ENCODE results near the gene NAALADL2.

NAALADL2 gene

GRCh38 chr3:175226444-175226843, 367.3 kb downstream of the NAALADL2 start:
- no peak for DNase-seq (ENCODE audit: low read depth, low spot score)
- H3K4me3 ChIP-seq (ENCODE audit: low read length) = no peak overlapping the region

- no peak for DNase-seq (ENCODE audit: low read depth, low spot score)
- H3K4me3 ChIP-seq (ENCODE audit: low read length) = no peak overlapping the region
Measured at GRCh38 chr3:175227126-175227525, 368.0 kb downstream of the NAALADL2 start.

- DNase-seq (ENCODE audit: low read depth, low spot score) = no peak
- H3K4me3 ChIP-seq (ENCODE audit: low read length) = no peak overlapping the region
Measured at GRCh38 chr3:175233957-175234940, 375.1 kb downstream of the NAALADL2 start.

DNA sequence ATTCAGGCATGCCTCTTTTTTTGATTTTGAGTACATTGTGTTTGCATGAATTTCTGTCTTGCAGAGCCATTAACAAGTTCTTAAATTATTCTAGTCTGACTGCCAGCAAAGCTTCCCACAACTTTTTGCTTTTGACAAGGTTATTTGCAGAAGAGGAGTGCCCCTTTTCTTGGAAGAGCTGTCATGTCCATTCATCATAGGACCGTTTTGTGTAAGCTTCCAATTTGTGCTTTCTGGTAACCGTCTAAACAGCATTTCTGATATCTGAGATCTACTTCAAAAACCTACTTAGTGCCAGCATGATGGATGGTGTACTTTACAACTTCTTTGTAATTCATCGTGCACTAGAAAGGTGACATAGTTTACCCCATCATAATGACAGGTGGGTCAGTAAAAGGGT, 379.7 kb downstream of the NAALADL2 start:
- DNase-seq (ENCODE audit: low read depth, low spot score) = no peak
- no peak overlapping the region for H3K4me3 ChIP-seq (ENCODE audit: low read length)

DNA sequence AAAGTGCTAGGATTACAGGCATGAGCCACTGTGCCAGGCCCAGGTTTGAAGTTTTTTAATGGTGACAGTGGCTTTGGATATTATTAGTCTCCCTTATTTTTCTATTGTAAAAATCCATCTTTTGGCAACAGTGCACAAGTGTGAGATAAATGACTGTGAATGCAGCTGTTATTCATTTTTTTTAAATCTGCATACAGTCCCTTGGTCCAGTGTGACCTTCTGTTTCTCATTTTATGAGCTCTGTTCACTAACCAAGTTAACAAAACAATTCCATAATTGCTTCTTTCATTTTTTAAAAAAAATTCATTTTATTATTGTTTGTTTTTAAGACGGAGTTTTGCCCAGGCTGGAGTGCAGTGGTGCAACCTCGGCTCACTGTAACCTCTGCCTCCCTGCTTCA, 381.8 kb downstream of the NAALADL2 start:
- no peak for DNase-seq (ENCODE audit: low read depth, low spot score)
- no peak overlapping the region for H3K4me3 ChIP-seq (ENCODE audit: low read length)

- no peak for DNase-seq (ENCODE audit: low read depth, low spot score)
- H3K4me3 ChIP-seq (ENCODE audit: low read length) = no peak overlapping the region
Measured at GRCh38 chr3:175242243-175242642, 383.1 kb downstream of the NAALADL2 start.

DNA sequence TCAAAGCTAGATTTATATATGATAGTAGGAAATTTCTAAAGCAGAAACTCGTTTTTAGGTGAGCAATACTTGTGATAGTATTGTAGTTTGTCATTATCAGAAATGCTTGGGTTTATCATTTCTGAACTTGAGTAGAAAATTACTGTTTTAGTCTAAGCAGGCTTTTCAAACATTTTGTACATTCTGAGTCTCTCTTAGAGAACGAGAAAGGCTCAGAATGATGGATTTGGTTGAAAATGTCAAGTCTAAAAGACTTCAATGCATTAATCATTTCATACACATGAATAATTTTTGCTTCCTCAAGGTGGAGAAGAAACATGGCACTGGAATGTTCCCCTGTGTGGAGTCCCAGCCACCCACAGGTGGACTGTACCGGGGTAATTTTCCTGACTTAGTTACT, 387.1 kb downstream of the NAALADL2 start:
- DNase-seq (ENCODE audit: low read depth, low spot score) = no peak
- H3K4me3 ChIP-seq (ENCODE audit: low read length) = no peak overlapping the region

- DNase-seq (ENCODE audit: low read depth, low spot score) = no peak
- H3K4me3 ChIP-seq (ENCODE audit: low read length) = no peak overlapping the region
Measured at GRCh38 chr3:175246766-175247165, 387.6 kb downstream of the NAALADL2 start.

DNA sequence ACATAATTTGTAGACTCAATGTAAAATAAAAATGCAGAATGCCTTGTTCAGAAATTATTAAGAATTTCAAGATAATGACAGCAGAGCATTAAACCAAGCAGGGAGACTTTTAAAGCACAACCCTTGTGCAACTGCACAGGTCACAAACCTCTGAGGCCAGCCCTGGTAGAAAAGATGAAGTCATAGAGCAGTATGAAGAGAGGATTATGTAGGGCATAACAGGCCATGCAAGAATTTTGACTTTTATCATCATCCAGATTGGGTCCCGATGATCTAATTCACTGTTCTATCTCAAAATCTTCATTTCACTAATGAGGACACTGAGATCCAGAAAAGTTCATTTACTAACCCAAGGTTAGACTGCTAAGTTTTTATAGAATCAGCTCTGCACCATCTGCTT, 388.5 kb downstream of the NAALADL2 start:
- no peak overlapping the region for H3K4me3 ChIP-seq (ENCODE audit: low read length)
- DNase-seq (ENCODE audit: low read depth, low spot score) = no peak

DNA sequence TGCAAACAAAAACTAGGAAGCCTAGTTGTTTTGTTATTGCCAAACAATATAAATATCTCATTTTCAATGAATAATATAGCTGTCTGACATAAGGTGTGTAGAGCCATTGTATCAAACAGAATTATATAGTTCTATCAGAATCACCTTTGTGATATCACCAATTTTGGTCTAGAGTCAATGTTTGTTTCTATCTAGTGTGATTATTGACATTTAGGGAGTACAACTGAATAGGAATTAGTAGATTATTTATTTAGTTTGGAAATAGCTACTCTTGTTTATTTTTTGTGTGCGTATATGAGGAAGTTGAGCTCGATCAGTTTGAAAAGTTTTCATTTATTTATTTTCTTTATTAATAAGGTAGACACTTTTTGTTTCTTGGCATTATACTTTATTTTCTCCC, 389.7 kb downstream of the NAALADL2 start:
- no peak overlapping the region for H3K4me3 ChIP-seq (ENCODE audit: low read length)
- no peak for DNase-seq (ENCODE audit: low read depth, low spot score)

DNA sequence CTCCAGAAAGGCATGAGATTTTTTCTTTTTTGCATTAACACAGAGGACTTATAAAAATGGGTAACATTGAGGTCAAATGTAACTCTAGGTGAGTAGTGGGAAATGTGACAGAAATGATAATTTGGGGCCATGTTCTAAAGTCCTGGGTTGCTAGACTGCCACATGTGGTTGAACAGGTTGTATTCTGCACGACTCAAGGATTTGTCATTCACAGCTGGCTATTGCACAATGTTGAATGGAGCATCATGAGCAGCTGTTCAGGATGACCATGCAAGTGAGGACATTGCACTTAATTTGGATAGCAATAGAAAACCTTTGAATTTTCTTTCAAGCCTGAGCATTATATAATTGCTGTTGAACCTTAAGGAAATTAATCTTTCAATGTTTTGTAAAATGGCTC, 396.6 kb downstream of the NAALADL2 start:
- no peak for DNase-seq (ENCODE audit: low read depth, low spot score)
- no peak overlapping the region for H3K4me3 ChIP-seq (ENCODE audit: low read length)

DNA sequence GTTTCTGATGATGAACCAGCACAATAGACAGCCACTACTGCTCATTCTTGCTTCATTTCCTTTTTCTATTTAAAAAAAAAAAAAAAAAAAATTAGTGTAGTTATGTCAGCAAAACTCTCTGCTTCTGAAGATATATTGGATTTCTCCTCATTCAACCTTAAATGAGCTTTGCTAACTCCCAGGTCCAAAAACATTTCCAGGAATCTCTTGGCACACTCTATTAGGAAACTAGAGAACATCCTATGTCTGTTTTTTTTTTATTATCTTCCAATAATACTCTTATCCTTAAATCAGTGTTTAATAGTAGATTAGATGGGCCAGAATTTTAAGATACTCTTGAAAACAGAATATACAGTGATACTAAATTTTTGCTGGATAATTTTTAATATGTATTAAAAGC, 398.0 kb downstream of the NAALADL2 start:
- no peak for DNase-seq (ENCODE audit: low read depth, low spot score)
- no peak overlapping the region for H3K4me3 ChIP-seq (ENCODE audit: low read length)

DNA sequence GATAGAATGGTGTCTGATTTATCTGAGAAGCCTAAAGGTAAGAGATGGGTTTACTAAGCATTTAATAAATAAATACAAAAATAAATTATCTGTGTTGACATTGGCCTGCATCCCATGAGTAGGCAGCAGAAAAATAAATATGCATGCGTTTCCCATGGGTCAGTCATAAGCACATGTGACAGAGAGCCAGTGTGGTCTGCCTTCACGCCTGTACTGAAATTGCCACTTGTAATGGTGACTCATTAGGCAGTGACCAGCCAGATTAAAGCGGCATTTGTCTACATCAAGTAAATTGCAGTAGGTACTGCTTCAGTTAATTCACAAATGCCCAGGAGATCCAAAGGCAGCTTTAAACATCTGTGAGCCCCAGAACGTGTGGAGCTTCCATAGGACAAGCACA, 399.6 kb downstream of the NAALADL2 start:
- DNase-seq (ENCODE audit: low read depth, low spot score) = no peak
- no peak overlapping the region for H3K4me3 ChIP-seq (ENCODE audit: low read length)

- no peak for DNase-seq (ENCODE audit: low read depth, low spot score)
- H3K4me3 ChIP-seq (ENCODE audit: low read length) = no peak overlapping the region
Measured at GRCh38 chr3:175260145-175260794, 401.1 kb downstream of the NAALADL2 start.

DNA sequence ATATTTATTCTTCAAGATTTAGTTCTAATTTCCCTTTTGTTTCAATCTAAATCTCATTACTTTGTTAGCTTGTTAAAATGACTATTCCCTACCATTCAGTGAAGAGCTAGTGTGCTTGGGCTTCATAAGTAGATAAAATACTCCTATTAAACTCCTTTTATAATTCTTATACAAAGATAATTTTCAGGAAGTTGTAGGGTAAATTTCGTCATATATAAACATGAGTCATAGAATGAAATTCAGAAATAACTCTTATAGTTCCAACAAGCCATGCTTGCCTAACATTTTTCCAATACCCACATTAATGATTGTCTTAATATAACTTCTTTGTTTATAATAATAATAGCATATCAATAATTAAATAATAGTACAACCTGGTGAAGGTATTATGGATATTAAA, 407.3 kb downstream of the NAALADL2 start:
- H3K4me3 ChIP-seq (ENCODE audit: low read length) = no peak overlapping the region
- DNase-seq (ENCODE audit: low read depth, low spot score) = no peak

DNA sequence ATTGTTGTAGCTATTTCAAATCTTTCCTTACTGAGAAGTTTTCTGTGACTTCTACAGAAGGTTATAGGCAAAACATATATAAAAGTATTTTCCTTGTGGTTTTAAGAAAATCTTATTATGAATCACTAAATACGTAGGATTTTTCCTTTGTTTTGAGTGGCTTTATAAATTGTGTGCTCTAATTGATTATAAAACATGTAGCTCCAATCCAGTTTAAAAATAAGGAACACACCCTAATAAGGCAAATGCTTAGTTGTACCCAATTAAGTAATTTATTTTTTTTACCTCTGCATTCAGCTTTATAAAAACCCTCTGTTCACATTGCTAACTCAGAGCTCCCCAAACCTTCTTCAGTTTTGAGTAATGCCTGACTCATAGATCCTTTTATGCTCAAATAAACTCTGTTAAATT, 408.0 kb downstream of the NAALADL2 start:
- no peak overlapping the region for H3K4me3 ChIP-seq (ENCODE audit: low read length)

GRCh38 chr3:175267561-175267960, 408.4 kb downstream of the NAALADL2 start:
- no peak overlapping the region for H3K4me3 ChIP-seq (ENCODE audit: low read length)
- no peak for DNase-seq (ENCODE audit: low read depth, low spot score)

More for the DNA sequence above, 408.0 kb downstream of the NAALADL2 start:
- DNase-seq (ENCODE audit: low read depth, low spot score) = no peak

GRCh38 chr3:175269394-175269793, 410.3 kb downstream of the NAALADL2 start:
- DNase-seq (ENCODE audit: low read depth, low spot score) = no peak
- no peak overlapping the region for H3K4me3 ChIP-seq (ENCODE audit: low read length)

DNA sequence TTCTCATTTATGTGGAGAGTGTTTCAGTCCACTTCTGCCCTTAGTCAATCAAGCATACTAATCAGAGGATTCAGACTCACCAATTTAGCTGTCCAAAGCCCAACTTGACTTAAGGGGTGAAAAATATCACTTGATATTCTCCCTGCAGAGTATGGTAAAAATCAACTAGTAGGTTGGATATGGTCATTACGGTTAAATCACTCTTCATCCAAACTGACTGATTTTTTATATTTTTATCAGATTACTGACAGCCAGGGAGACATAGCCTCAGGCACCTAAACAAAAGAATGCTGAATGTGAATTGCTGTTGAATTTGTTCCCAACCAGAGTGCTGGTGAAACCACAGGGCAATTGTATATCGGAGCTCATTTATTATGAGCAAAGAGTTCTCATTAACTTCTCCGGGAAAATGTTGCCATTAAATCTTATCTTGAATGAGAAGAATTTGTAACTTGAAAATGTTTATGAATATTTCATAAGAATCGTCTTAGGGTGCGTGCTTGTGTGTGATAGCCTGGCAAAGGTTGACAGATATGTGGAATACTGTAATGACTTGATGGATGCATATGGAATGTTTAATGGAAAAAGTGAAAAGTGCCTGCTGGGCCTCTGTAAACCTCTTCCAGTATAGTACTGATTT, 411.2 kb downstream of the NAALADL2 start:
- DNase-seq (ENCODE audit: low read depth, low spot score) = no peak
- no peak overlapping the region for H3K4me3 ChIP-seq (ENCODE audit: low read length)

- DNase-seq (ENCODE audit: low read depth, low spot score) = no peak
- H3K4me3 ChIP-seq (ENCODE audit: low read length) = no peak overlapping the region
Measured at GRCh38 chr3:175270866-175271265, 411.7 kb downstream of the NAALADL2 start.
